ENCODE results near the gene SPATS2L.

Gene SPATS2L

GRCh38 chr2:200272320-200272719, 34.2 kb upstream of the SPATS2L start:
- DNase-seq (ENCODE audit: extremely low read depth, insufficient read length): no peak
- no peak overlapping the region for H3K4me3 ChIP-seq (replicated peaks; ENCODE audit: low read depth, low read length)
- TF ChIP-seq CTCF (IDR thresholded peaks at IDR 0.05; ENCODE audit: insufficient read depth, low read length, poor library complexity, severe bottlenecking): no peak
- H3K27me3 ChIP-seq (replicated peaks; ENCODE audit: control insufficient read depth, insufficient read depth, low read length): no peaks in the 10 kb centered on the region
- H3K36me3 ChIP-seq (ENCODE audit: control insufficient read depth, insufficient read depth, low read length): no peaks in the 10 kb centered on the region

- Histone ChIP-seq H3K27me3 (replicated peaks; ENCODE audit: control insufficient read depth, insufficient read depth, low read length) (no peaks in the 10 kb centered on the region), H3K4me3 (replicated peaks; ENCODE audit: low read depth, low read length) (no peak overlapping the region), H3K36me3 (ENCODE audit: control insufficient read depth, insufficient read depth, low read length) (no peaks in the 10 kb centered on the region)
- no peak for TF ChIP-seq CTCF (IDR thresholded peaks at IDR 0.05; ENCODE audit: insufficient read depth, low read length, poor library complexity, severe bottlenecking)
- DNase-seq (ENCODE audit: extremely low read depth, insufficient read length): no peak
These were observed 32.1 kb upstream of the SPATS2L start for GRCh38 chr2:200274116-200275075.

DNA sequence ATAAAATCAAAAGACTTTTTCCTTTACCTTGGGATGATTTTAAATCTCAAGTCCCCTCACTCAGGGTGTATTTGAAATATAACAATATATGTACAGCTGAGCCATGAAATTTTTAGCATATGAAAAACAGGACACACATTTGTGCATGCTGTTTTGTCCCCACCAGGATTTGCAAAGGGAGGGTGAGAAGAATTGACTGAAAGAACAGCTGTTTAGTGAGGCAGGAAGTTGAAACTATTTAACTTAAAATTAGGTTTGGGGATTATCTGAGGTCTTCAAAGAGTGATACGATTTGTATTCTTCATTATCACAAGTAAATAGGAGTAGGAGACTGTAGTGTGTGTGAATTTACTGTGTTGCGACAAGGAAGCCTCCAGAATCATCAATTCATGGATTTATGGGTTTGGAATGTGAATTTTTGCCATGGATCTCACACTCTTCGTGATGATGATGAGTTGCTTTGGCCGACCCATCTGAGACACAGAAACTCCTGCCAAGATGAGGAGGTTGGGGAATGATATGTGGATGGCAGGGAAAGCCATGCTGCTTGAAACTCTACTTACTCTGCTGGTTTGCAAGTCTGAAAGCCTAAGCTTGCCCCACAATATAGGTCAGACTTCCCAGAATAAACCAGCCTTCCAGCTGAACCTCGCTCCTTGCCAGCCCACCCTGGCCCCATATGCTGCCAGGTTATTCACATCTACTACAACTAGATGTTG, 31.0 kb upstream of the SPATS2L start:
- DNase-seq (ENCODE audit: extremely low read depth, insufficient read length): no peak
- H3K27me3 ChIP-seq (replicated peaks; ENCODE audit: control insufficient read depth, insufficient read depth, low read length): no peaks in the 10 kb centered on the region
- TF ChIP-seq CTCF (IDR thresholded peaks at IDR 0.05; ENCODE audit: insufficient read depth, low read length, poor library complexity, severe bottlenecking): no peak
- no peaks in the 10 kb centered on the region for H3K36me3 ChIP-seq (ENCODE audit: control insufficient read depth, insufficient read depth, low read length)
- no peak overlapping the region for H3K4me3 ChIP-seq (replicated peaks; ENCODE audit: low read depth, low read length)

GRCh38 chr2:200276472-200276871, 30.0 kb upstream of the SPATS2L start:
- Histone ChIP-seq H3K27me3 (replicated peaks; ENCODE audit: control insufficient read depth, insufficient read depth, low read length) (no peaks in the 10 kb centered on the region), H3K4me3 (replicated peaks; ENCODE audit: low read depth, low read length) (no peak overlapping the region), H3K36me3 (ENCODE audit: control insufficient read depth, insufficient read depth, low read length) (no peaks in the 10 kb centered on the region)
- no peak for TF ChIP-seq CTCF (IDR thresholded peaks at IDR 0.05; ENCODE audit: insufficient read depth, low read length, poor library complexity, severe bottlenecking)
- DNase-seq (ENCODE audit: extremely low read depth, insufficient read length): no peak

DNA sequence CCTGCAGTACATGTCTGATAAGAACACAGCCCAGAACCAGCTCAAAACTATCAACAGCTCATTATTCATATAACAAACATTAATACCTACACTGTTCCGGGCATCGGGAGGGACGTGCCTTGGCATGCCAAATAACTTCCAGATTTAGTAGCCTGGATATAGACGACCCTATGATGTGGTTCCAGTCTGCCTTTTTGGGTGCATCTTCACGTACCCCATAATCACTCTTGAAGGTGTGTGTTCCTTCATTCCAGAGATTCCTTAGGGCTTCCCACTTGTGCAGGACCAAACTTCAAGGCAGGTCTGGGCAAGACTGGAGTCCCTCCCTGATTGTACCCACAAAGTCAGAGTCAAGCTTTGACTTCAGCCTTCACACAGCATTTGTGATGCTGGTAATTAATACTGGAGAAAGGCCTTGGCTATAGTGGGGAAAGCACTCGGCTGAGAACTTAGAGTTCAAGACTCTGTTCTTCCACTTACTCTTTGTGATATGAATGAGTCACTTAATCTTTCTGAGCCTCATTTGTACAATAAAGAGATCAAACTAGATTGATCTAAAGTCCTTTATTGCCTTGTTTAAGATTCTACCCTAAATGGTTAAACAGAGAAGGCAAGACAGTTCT, 27.7 kb upstream of the SPATS2L start:
- no peak for TF ChIP-seq CTCF (IDR thresholded peaks at IDR 0.05; ENCODE audit: insufficient read depth, low read length, poor library complexity, severe bottlenecking)
- Histone ChIP-seq H3K4me3 (replicated peaks; ENCODE audit: low read depth, low read length) (no peak overlapping the region), H3K27me3 (replicated peaks; ENCODE audit: control insufficient read depth, insufficient read depth, low read length) (no peaks in the 10 kb centered on the region), H3K36me3 (ENCODE audit: control insufficient read depth, insufficient read depth, low read length) (no peaks in the 10 kb centered on the region)
- DNase-seq (ENCODE audit: extremely low read depth, insufficient read length): no peak

Measured in GM06990 (cell line).